ENCODE results near the gene UROS. TPM values are rescaled to one million over a fixed set of nuclear protein-coding genes. Genes with fewer than 3 reads are reported as not detected.

Gene UROS
- total RNA-seq, 1 donor, result 32.6 TPM

- DNase-seq (ENCODE audit: low read depth in 2 of 3, low spot score in 2 of 3), result no peak
Measured at GRCh38 chr10:125795128-125795527, 27.9 kb downstream of the UROS start.

GRCh38 chr10:125792342-125793300, 30.4 kb downstream of the UROS start:
- no peak for DNase-seq (ENCODE audit: low read depth in 2 of 3, low spot score in 2 of 3)

GRCh38 chr10:125788156-125789034, 34.7 kb downstream of the UROS start:
- no peak for DNase-seq (ENCODE audit: low read depth in 2 of 3, low spot score in 2 of 3)

- DNase-seq (ENCODE audit: low read depth in 2 of 3, low spot score in 2 of 3), result no peak
Measured at GRCh38 chr10:125785791-125786190, 37.3 kb downstream of the UROS start.

- peak in 2 of 3 donors; percentile 10 to 44 for DNase-seq (ENCODE audit: low read depth in 2 of 3, low spot score in 2 of 3)
Measured at GRCh38 chr10:125783957-125784356, 39.1 kb downstream of the UROS start.

- no peak for DNase-seq (ENCODE audit: low read depth in 2 of 3, low spot score in 2 of 3)
Measured at GRCh38 chr10:125783408-125783807, 39.6 kb downstream of the UROS start.

- DNase-seq (ENCODE audit: low read depth in 2 of 3, low spot score in 2 of 3), result no peak
Measured at GRCh38 chr10:125782616-125783015, 40.4 kb downstream of the UROS start.

- no peak for DNase-seq (ENCODE audit: low read depth in 2 of 3, low spot score in 2 of 3)
Measured at GRCh38 chr10:125782054-125782453, 41.0 kb downstream of the UROS start.

GRCh38 chr10:125781374-125781773, 41.7 kb downstream of the UROS start:
- no peak for DNase-seq (ENCODE audit: low read depth in 2 of 3, low spot score in 2 of 3)

GRCh38 chr10:125779403-125780327, 43.4 kb downstream of the UROS start:
- DNase-seq (ENCODE audit: low read depth in 2 of 3, low spot score in 2 of 3), result no peak

GRCh38 chr10:125778556-125778955, 44.5 kb downstream of the UROS start:
- DNase-seq (ENCODE audit: low read depth in 2 of 3, low spot score in 2 of 3), result no peak

GRCh38 chr10:125777806-125778205, 45.3 kb downstream of the UROS start:
- DNase-seq (ENCODE audit: low read depth in 2 of 3, low spot score in 2 of 3), result no peak

- no peak for DNase-seq (ENCODE audit: low read depth in 2 of 3, low spot score in 2 of 3)
Measured at GRCh38 chr10:125775491-125776106, 47.5 kb downstream of the UROS start, which contains the start of gene MMP21. TSS of gene MMP21 (minus strand) at chr10:125775821. CDS start at chr10:125775821, 0 bp downstream.

- no peak for DNase-seq (ENCODE audit: low read depth in 2 of 3, low spot score in 2 of 3)
Measured at GRCh38 chr10:125774581-125775191, 48.4 kb downstream of the UROS start.

- DNase-seq (ENCODE audit: low read depth in 2 of 3, low spot score in 2 of 3), result no peak
Measured at GRCh38 chr10:125773687-125774543, 49.1 kb downstream of the UROS start.

- no peak for DNase-seq (ENCODE audit: low read depth in 2 of 3, low spot score in 2 of 3)
Measured at GRCh38 chr10:125772864-125773180, 50.2 kb downstream of the UROS start.

GRCh38 chr10:125772112-125772863, 50.8 kb downstream of the UROS start:
- no peak for DNase-seq (ENCODE audit: low read depth in 2 of 3, low spot score in 2 of 3)

GRCh38 chr10:125770844-125771243, 52.2 kb downstream of the UROS start:
- no peak for DNase-seq (ENCODE audit: low read depth in 2 of 3, low spot score in 2 of 3)
